ENCODE measurements around the gene MREG. TPM values are rescaled to one million over a fixed set of nuclear protein-coding genes. Genes with fewer than 3 reads are reported as not detected.

Gene MREG
- total RNA-seq, 4 donors from 2014 or later, result 31.7 to 41.0 (median 35.5) TPM

DNA sequence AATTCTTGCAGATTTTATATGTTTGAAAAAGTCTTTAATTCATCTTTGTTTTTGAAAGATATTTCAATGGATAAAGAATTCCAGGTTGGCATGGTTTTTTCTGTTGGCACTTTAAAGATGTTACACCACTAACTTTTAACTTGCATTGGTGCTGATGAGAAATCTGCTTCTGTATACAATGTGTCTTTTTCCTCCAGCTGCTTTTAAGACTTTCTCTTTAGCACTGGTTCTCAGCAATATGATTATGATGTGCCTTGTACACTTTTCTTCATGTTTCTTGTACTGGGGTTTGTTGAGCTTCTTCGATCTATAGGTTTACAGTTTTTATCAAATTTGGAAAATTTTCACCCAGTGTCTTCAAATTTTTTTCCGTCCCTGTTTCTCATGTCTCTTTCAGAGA is 39.1 kb upstream of the MREG start:
- TF ChIP-seq POLR2A (IDR thresholded peaks at IDR 0.05), result no peak
- intact Hi-C loops (cut with DNase I; ENCODE audit: low total_unique reads), result no loop called here
- DNase-seq (ENCODE audit: low spot score in 2 of 2), result no peak
- no peak overlapping the region for H3K4me3 ChIP-seq (ENCODE audit: low read depth, poor library complexity, severe bottlenecking)
- WGBS, 2 donors, result 98 to 100% methylated on average over 2 of the region's 2 CpGs

- H3K4me3 ChIP-seq (ENCODE audit: low read depth, poor library complexity, severe bottlenecking), result no peak overlapping the region
- no peak for DNase-seq (ENCODE audit: low spot score in 2 of 2)
- TF ChIP-seq, protein P1, sequence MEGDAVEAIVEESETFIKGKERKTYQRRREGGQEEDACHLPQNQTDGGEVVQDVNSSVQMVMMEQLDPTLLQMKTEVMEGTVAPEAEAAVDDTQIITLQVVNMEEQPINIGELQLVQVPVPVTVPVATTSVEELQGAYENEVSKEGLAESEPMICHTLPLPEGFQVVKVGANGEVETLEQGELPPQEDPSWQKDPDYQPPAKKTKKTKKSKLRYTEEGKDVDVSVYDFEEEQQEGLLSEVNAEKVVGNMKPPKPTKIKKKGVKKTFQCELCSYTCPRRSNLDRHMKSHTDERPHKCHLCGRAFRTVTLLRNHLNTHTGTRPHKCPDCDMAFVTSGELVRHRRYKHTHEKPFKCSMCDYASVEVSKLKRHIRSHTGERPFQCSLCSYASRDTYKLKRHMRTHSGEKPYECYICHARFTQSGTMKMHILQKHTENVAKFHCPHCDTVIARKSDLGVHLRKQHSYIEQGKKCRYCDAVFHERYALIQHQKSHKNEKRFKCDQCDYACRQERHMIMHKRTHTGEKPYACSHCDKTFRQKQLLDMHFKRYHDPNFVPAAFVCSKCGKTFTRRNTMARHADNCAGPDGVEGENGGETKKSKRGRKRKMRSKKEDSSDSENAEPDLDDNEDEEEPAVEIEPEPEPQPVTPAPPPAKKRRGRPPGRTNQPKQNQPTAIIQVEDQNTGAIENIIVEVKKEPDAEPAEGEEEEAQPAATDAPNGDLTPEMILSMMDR (IDR thresholded peaks at IDR 0.05), result no peak
- TF ChIP-seq POLR2A (IDR thresholded peaks at IDR 0.05), result no peak
- intact Hi-C loops (cut with DNase I; ENCODE audit: low total_unique reads), result no loop called here
- 91 to 94% methylated on average over 3 of the region's 3 CpGs for WGBS, 2 donors
Measured at GRCh38 chr2:216051350-216051749, 38.0 kb upstream of the MREG start.

GRCh38 chr2:216049452-216049851 is 36.1 kb upstream of the MREG start:
- 66 to 74% methylated on average over 2 of the region's 2 CpGs for WGBS, 2 donors
- no peak overlapping the region for H3K4me3 ChIP-seq (ENCODE audit: low read depth, poor library complexity, severe bottlenecking)
- no peak for DNase-seq (ENCODE audit: low spot score in 2 of 2)
- TF ChIP-seq POLR2A (IDR thresholded peaks at IDR 0.05), result no peak
- TF ChIP-seq, protein P1 (IDR thresholded peaks at IDR 0.05), result no peak
- intact Hi-C loops (cut with DNase I; ENCODE audit: low total_unique reads), result no loop called here

DNA sequence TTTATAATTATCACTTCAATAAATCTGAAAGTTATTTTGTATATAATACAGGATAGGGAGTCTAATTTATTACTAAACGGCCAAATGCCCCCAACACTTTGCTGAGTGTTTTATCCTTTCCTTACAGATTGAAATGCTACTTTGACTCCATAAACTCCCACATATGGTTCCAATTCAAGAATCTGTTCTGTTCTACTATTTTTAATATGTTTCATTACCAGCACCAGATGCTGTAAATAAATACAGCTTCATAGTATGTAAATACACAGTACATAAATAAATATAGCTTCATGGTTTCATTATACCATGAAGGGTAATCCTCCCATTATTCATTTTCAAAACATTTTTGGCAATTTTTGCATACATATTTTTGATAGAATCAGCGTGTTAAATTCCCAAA is 34.0 kb upstream of the MREG start:
- intact Hi-C loops (cut with DNase I; ENCODE audit: low total_unique reads), result no loop called here
- no peak for TF ChIP-seq POLR2A (IDR thresholded peaks at IDR 0.05)
- TF ChIP-seq, protein P1 (IDR thresholded peaks at IDR 0.05), result no peak
- 80 to 81% methylated on average over 2 of the region's 2 CpGs for WGBS, 2 donors
- H3K4me3 ChIP-seq (ENCODE audit: low read depth, poor library complexity, severe bottlenecking), result no peak overlapping the region
- DNase-seq (ENCODE audit: low spot score in 2 of 2), result no peak

GRCh38 chr2:216044883-216045486 is 31.6 kb upstream of the MREG start:
- TF ChIP-seq, protein P1 (IDR thresholded peaks at IDR 0.05), result no peak
- TF ChIP-seq POLR2A (IDR thresholded peaks at IDR 0.05), result no peak
- WGBS, 2 donors, result 75 to 85% methylated on average over 5 of the region's 5 CpGs
- H3K4me3 ChIP-seq (ENCODE audit: low read depth, poor library complexity, severe bottlenecking), result no peak overlapping the region
- intact Hi-C loops (cut with DNase I; ENCODE audit: low total_unique reads), result no loop called here
- no peak for DNase-seq (ENCODE audit: low spot score in 2 of 2)

DNA sequence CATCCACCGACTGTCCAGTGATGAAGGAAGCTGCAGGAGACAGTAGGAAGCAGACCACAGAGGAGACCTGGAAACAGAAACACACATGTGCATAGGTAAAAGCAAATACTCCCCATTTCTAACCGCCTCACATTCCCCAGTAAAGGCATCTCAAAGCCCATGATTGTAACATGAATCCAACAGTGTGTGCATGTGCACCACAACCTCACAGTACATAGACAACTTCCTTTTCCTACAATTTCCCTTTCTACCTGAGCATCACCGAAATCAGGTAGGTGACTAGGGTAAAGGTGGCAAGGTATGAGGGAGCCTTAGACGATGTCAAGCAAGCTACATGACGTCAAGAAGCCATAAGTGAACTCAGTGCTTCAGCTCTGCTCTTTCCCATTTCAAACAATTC is 30.6 kb upstream of the MREG start:
- intact Hi-C loops (cut with DNase I; ENCODE audit: low total_unique reads), result no loop called here
- no peak for TF ChIP-seq POLR2A (IDR thresholded peaks at IDR 0.05)
- TF ChIP-seq, protein P1 (IDR thresholded peaks at IDR 0.05), result no peak
- no peak overlapping the region for H3K4me3 ChIP-seq (ENCODE audit: low read depth, poor library complexity, severe bottlenecking)
- 98% methylated on average over 5 of the region's 5 CpGs for WGBS, 2 donors
- no peak for DNase-seq (ENCODE audit: low spot score in 2 of 2)

Data from lower leg skin (tissue), 4 donors.